ENCODE measurements around the gene FEM1A. TPM values are rescaled to one million over a fixed set of nuclear protein-coding genes. Genes with fewer than 3 reads are reported as not detected.
"Not testable (repeated sequence)": the region's sequence is repeated elsewhere in the genome, so short reads cannot be mapped to it uniquely, and the experiment has no call there.

FEM1A gene
- total RNA-seq, 1 experiment from 2014 or later: 17.7 TPM

DNA sequence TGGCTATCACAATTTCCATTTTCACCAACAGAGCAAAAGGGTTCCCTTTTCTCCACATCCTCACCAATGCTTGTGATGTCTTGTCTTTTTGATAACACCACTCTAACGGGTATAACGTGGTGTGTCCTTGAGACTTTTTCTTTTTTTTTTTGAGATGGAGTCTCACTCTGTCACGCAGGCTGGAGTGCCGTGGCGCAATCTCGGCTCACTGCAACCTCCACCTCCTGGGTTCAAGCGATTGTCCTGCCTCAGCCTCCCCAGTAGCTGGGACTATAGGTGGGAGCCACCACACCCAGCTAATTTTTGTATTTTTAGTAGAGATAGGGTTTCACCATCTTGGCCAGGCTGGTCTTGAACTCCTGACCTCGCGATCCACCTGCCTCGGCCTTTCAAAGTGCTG, 46.4 kb upstream of the FEM1A start:
- ATAC-seq; H4K20me1 ChIP-seq (ENCODE audit: insufficient read depth); H3K27ac ChIP-seq (ENCODE audit: low read depth, low read length); DNase-seq (ENCODE audit: low read depth, low spot score); intact Hi-C loops (cut with micrococcal nuclease); H3K4me3 ChIP-seq (replicated peaks in 1 of 2; ENCODE audit: low read depth in 1 of 2, low read length in 2 of 2); H3K9ac ChIP-seq (ENCODE audit: low read length); BruUV-seq (replicated peaks); H3K9me3 ChIP-seq (ENCODE audit: control insufficient read depth in 1 of 2, insufficient read depth in 1 of 2, low read depth in 1 of 2, low read length in 2 of 2); H3K79me2 ChIP-seq (ENCODE audit: insufficient read depth, low read length); H3K27me3 ChIP-seq (ENCODE audit: insufficient read depth, low read length); H3K4me1 ChIP-seq (ENCODE audit: control insufficient read depth in 1 of 2, insufficient read depth in 2 of 2, low read length in 2 of 2); POLR2A ChIA-PET; H3K9me2 ChIP-seq (ENCODE audit: insufficient read depth); H3K36me3 ChIP-seq (ENCODE audit: control insufficient read depth in 1 of 2, insufficient read depth in 2 of 2, low read length in 2 of 2): not testable (repeated sequence)
- RAD21 ChIA-PET (ENCODE audit: low non-redundant PET in 1 of 2, low total read pairs in 2 of 2, uncharacterized antibody in 2 of 2, unreplicated experiment in 2 of 2): interaction anchor here in 1 of 2 experiments (0.6 kb wide), 1 partner anchor 243 kb away, joined by 3 read pairs; no protein-coding TSS in a partner anchor
- H2AFZ ChIP-seq (ENCODE audit: low read depth, low read length, poor library complexity, severe bottlenecking): peak overlapping the region; percentile 49
- H3K4me2 ChIP-seq (ENCODE audit: low read length): peak overlapping the region; percentile 48
- CTCF ChIA-PET: interaction anchor here (1.7 kb wide), 1 partner anchor 46 kb away, joined by 4 read pairs; the partner anchor contains the start of gene FEM1A

DNA sequence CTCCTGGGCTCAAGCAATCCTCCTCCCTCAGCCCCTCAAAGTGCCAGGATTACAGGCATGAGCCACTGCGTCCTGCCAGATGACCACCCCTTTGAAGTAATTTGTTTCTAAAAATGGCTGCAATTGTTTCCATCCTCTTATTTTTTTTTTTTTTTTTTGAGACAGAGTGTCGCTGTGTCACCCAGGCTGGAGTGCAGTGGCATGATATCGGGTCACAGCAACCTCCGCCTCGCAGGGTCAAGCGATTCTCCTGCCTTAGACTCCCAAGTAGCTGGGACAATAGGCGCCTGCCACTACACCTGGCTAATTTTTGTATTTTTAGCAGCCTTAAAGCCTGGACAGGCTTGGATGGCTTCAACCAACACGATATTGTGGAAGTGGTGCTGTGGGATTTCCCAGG, 45.5 kb upstream of the FEM1A start:
- POLR2A ChIA-PET: no interaction called here
- Histone ChIP-seq H3K9me3 (ENCODE audit: control insufficient read depth in 1 of 2, insufficient read depth in 1 of 2, low read depth in 1 of 2, low read length in 2 of 2) (no peaks in the 10 kb centered on the region), H4K20me1 (ENCODE audit: insufficient read depth) (no peaks in the 10 kb centered on the region), H3K36me3 (ENCODE audit: control insufficient read depth in 1 of 2, insufficient read depth in 2 of 2, low read length in 2 of 2) (no peaks in the 10 kb centered on the region), H3K27ac (ENCODE audit: low read depth, low read length) (no peak overlapping the region), H3K4me3 (replicated peaks in 1 of 2; ENCODE audit: low read depth in 1 of 2, low read length in 2 of 2) (no peak overlapping the region), H3K9ac (ENCODE audit: low read length) (no peak overlapping the region), H3K27me3 (ENCODE audit: insufficient read depth, low read length) (no peaks in the 10 kb centered on the region), H3K4me2 (ENCODE audit: low read length) (no peak overlapping the region), H2AFZ (ENCODE audit: low read depth, low read length, poor library complexity, severe bottlenecking) (no peak overlapping the region), H3K9me2 (ENCODE audit: insufficient read depth) (no peaks in the 10 kb centered on the region), H3K79me2 (ENCODE audit: insufficient read depth, low read length) (no peaks in the 10 kb centered on the region), H3K4me1 (ENCODE audit: control insufficient read depth in 1 of 2, insufficient read depth in 2 of 2, low read length in 2 of 2) (peaks cover 0 to 8% of the 10 kb centered on the region in 2 experiments; a peak in 2 of 4 replicates)
- RAD21 ChIA-PET (ENCODE audit: low non-redundant PET in 1 of 2, low total read pairs in 2 of 2, uncharacterized antibody in 2 of 2, unreplicated experiment in 2 of 2): no interaction called here
- DNase-seq (ENCODE audit: low read depth, low spot score) (no peak), ATAC-seq (no peak)
- intact Hi-C loops (cut with micrococcal nuclease): no loop called here
- TF ChIP-seq EZH2 (IDR thresholded peaks at IDR 0.05): no peak
- no peak for TF ChIP-seq ZFX (IDR thresholded peaks at IDR 0.05)
- no peak for TF ChIP-seq YY1 (IDR thresholded peaks at IDR 0.05; ENCODE audit: extremely low read depth, insufficient replicate concordance, low read depth, low read length)
- TF ChIP-seq, protein P1, sequence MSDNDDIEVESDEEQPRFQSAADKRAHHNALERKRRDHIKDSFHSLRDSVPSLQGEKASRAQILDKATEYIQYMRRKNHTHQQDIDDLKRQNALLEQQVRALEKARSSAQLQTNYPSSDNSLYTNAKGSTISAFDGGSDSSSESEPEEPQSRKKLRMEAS (IDR thresholded peaks at IDR 0.05): no peak
- no peak for TF ChIP-seq SIN3A (IDR thresholded peaks at IDR 0.05; ENCODE audit: low read depth)
- no peak for TF ChIP-seq SP1 (IDR thresholded peaks at IDR 0.05; ENCODE audit: low read depth)
- no peak for TF ChIP-seq EZH2phosphoT487 (IDR thresholded peaks at IDR 0.05; ENCODE audit: borderline replicate concordance)
- no peak for TF ChIP-seq CEBPB (IDR thresholded peaks at IDR 0.05; ENCODE audit: low read depth)
- TF ChIP-seq EGR1 (IDR thresholded peaks at IDR 0.05; ENCODE audit: low read depth): no peak
- TF ChIP-seq, protein P2, sequence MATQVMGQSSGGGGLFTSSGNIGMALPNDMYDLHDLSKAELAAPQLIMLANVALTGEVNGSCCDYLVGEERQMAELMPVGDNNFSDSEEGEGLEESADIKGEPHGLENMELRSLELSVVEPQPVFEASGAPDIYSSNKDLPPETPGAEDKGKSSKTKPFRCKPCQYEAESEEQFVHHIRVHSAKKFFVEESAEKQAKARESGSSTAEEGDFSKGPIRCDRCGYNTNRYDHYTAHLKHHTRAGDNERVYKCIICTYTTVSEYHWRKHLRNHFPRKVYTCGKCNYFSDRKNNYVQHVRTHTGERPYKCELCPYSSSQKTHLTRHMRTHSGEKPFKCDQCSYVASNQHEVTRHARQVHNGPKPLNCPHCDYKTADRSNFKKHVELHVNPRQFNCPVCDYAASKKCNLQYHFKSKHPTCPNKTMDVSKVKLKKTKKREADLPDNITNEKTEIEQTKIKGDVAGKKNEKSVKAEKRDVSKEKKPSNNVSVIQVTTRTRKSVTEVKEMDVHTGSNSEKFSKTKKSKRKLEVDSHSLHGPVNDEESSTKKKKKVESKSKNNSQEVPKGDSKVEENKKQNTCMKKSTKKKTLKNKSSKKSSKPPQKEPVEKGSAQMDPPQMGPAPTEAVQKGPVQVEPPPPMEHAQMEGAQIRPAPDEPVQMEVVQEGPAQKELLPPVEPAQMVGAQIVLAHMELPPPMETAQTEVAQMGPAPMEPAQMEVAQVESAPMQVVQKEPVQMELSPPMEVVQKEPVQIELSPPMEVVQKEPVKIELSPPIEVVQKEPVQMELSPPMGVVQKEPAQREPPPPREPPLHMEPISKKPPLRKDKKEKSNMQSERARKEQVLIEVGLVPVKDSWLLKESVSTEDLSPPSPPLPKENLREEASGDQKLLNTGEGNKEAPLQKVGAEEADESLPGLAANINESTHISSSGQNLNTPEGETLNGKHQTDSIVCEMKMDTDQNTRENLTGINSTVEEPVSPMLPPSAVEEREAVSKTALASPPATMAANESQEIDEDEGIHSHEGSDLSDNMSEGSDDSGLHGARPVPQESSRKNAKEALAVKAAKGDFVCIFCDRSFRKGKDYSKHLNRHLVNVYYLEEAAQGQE (IDR thresholded peaks at IDR 0.05; ENCODE audit: low read depth): no peak
- TF ChIP-seq, protein P3, sequence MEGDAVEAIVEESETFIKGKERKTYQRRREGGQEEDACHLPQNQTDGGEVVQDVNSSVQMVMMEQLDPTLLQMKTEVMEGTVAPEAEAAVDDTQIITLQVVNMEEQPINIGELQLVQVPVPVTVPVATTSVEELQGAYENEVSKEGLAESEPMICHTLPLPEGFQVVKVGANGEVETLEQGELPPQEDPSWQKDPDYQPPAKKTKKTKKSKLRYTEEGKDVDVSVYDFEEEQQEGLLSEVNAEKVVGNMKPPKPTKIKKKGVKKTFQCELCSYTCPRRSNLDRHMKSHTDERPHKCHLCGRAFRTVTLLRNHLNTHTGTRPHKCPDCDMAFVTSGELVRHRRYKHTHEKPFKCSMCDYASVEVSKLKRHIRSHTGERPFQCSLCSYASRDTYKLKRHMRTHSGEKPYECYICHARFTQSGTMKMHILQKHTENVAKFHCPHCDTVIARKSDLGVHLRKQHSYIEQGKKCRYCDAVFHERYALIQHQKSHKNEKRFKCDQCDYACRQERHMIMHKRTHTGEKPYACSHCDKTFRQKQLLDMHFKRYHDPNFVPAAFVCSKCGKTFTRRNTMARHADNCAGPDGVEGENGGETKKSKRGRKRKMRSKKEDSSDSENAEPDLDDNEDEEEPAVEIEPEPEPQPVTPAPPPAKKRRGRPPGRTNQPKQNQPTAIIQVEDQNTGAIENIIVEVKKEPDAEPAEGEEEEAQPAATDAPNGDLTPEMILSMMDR (IDR thresholded peaks at IDR 0.05 in 2 of 3, conservative IDR thresholded peaks at IDR 0.05 in 1 of 3; ENCODE audit: borderline replicate concordance in 1 of 3, insufficient read depth in 1 of 3, low read depth in 2 of 3, low read length in 2 of 3): no peak
- no peak for TF ChIP-seq POLR2AphosphoS5 (IDR thresholded peaks at IDR 0.05; ENCODE audit: low read depth, low read length)
- TF ChIP-seq, protein P4, sequence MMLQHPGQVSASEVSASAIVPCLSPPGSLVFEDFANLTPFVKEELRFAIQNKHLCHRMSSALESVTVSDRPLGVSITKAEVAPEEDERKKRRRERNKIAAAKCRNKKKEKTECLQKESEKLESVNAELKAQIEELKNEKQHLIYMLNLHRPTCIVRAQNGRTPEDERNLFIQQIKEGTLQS (IDR thresholded peaks at IDR 0.05): no peak
- no peak for TF ChIP-seq RAD21 (IDR thresholded peaks at IDR 0.05; ENCODE audit: low read depth)
- no peak for TF ChIP-seq POLR2A (IDR thresholded peaks at IDR 0.05; ENCODE audit: borderline replicate concordance, extremely low read depth, insufficient read depth, insufficient read length)
- TF ChIP-seq JUND (IDR thresholded peaks at IDR 0.05): no peak
- CTCF ChIA-PET: interaction anchor here (0.7 to 1.7 kb wide), 2 partner anchors 10 to 45 kb away, joined by 3 to 4 read pairs; partner anchors contain the start of gene FEM1A
- BruUV-seq (replicated peaks): no TSS peak
